NCI-H1930 (cell line): ENCODE data around the gene FARS2.

ENCODE experiments used
- DNase-seq, 2 experiments: peaks; one replicate each; lab custom pipeline; 2025; lab: John Stamatoyannopoulos, UW

The FARS2 gene

DNA sequence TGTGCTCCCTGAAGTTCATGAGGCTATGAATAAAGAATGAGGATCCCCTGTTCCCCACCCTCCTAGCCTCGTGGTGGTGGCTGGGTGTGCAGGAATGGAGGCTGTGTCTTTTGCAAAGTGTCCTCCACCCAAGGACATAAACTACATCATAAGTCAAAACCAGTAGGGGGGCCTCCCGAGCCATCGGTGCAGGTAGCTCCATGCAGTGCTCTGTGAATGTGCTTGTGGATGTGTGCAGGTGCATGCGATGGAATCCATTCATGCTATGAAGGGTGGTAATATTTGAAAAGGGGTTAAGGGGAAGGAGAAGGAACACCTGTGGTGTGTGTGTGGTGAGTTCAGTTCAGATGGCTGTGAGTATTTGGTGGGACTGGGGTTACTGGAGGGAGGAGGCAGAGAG lies 548.1 kb downstream of the FARS2 start:
- no peak for DNase-seq

GRCh38 chr6:5811997-5812396 lies 550.7 kb downstream of the FARS2 start:
- DNase-seq: no peak

- DNase-seq: no peak
These were observed 552.3 kb downstream of the FARS2 start for GRCh38 chr6:5813625-5814027.

DNA sequence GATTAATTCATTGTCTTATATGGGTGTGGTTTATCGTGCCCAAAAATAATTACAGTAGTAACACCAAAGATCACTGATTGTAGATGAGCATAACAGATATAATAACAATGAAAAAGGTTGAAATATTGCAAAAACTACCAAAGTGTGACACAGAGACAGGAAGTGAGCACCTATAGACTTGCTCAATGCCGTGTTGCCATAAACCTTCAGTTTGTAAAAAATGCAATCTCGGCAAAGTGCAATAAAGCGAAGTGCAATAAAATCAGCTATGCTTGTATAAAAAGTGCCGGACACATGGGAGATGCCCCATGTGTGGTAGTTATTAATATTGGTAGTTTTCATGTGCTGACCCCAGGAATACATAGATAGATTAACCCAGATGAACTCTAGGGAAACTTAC lies 552.8 kb downstream of the FARS2 start:
- no peak for DNase-seq

GRCh38 chr6:5814901-5815300 lies 553.6 kb downstream of the FARS2 start:
- no peak for DNase-seq

DNA sequence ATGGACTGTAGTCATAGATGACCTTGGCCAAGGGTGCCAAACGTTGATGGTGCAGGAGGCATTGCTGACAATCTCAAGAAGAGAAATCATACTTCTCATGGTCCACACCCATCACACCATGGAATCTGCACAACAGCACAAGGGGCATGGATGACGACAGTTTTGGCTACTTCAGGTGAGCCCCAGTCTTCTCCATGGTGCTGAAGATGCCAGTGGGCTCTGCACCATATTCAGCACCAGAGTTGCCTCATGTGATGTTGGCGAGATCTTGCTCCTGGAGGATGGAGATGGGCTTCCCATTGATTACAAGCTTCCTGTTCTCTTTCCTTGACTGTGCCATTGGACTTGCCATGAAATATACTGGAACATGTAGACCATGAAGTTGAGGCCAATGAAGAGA lies 556.6 kb downstream of the FARS2 start:
- DNase-seq: no peak

- no peak for DNase-seq
These were observed 557.6 kb downstream of the FARS2 start for GRCh38 chr6:5818959-5819358.
